ENCODE measurements around the gene NINJ2.

Gene NINJ2

GRCh38 chr12:617304-617915 lies 45.8 kb downstream of the NINJ2 start:
- Mint-ChIP-seq H3K27me3 (no peaks in the 10 kb centered on the region), H3K27ac (no peak overlapping the region), H3K4me3 (no peak overlapping the region), H3K9me3 (no peaks in the 10 kb centered on the region), H3K4me1 (peaks cover 60% of the 10 kb centered on the region)
- ATAC-seq (no peak), DNase-seq (no peak)

DNA sequence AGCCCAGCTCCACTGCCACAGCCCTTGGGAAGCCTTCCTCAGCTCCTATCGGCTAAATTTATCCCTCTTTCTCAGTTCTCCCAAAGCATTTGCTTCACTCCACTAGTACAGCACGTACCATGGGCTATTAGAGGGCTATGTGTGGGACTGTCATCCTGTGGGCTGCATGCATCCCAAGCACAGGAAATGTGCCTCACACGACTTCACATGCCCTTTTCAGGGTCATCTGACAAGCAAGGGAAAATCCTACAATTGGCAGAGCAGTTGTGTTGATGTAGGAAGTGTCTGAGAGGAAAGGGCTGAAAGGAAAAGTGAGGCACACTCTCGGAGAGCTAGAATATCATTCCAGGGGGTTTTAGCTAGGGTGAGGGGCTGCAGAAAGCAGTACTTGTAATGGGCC lies 47.6 kb downstream of the NINJ2 start:
- Mint-ChIP-seq H3K9me3 (no peaks in the 10 kb centered on the region), H3K27me3 (no peaks in the 10 kb centered on the region), H3K4me3 (no peak overlapping the region), H3K4me1 (peaks cover 50% of the 10 kb centered on the region), H3K27ac (no peak overlapping the region)
- no peak for ATAC-seq
- DNase-seq: no peak

DNA sequence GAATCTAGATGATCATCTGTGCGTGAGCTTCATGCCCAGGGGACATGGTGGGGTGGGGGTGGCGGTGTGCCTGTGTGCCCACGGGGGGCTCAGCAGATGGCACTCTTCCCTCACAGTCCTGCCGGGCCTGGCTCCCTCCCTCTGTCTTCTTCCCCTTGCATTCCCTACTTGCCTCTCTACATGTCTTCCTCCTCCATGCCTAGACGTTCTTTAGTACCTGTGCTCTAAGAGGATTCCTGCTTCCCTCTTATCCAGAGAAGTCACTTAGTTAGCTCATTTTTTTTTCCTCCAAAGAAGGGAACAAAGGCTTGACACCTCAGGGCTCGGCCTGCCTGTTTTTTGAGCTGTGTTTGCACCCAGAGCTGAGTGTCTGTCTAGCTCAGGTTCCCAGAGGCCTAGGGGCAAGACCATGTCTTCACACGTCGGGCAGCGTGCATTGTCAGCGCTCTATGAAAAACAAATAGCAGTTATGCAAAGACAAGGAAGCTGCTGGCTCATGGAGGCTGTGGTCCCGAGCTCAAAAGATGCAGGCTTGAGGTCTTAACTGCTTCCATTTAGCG lies 48.8 kb downstream of the NINJ2 start:
- peak in 1 of 2 donors; percentile 36 for DNase-seq
- Mint-ChIP-seq H3K4me3 (no peak overlapping the region), H3K27me3 (no peaks in the 10 kb centered on the region), H3K27ac (no peak overlapping the region), H3K9me3 (no peaks in the 10 kb centered on the region), H3K4me1 (peaks cover 54% of the 10 kb centered on the region)
- peak; percentile 59 for ATAC-seq

- Mint-ChIP-seq H3K27ac (no peak overlapping the region), H3K4me3 (no peak overlapping the region), H3K4me1 (peaks cover 50% of the 10 kb centered on the region), H3K9me3 (no peaks in the 10 kb centered on the region), H3K27me3 (no peaks in the 10 kb centered on the region)
- DNase-seq (no peak), ATAC-seq (no peak)
Observed at GRCh38 chr12:613996-614395, 49.2 kb downstream of the NINJ2 start.

GRCh38 chr12:612886-613285 lies 50.4 kb downstream of the NINJ2 start:
- peaks cover 43% of the 10 kb centered on the region for H3K4me1 Mint-ChIP-seq
- DNase-seq (no peak), ATAC-seq (no peak)
- H3K27me3 Mint-ChIP-seq: no peaks in the 10 kb centered on the region
- no peaks in the 10 kb centered on the region for H3K9me3 Mint-ChIP-seq
- no peak overlapping the region for H3K27ac Mint-ChIP-seq
- H3K4me3 Mint-ChIP-seq: no peak overlapping the region

DNA sequence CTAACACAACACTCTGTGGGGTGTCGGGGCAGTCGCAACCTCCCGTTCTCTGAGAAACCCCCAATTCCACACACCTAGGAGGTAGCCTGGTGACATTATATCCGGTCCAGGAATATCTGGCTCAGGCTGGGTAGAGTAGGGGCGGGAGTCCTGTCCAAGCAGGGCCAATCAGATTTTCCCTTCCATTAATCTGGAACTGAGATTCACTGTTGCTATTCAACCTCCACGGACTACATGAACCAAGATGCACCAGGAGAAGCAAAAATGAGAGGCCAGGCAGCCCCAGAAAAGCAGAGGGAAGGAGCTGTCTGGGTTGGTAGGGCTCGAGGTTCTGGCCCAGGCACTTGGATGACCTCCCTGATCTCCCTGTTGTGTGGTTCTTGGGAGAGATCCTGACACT lies 51.0 kb downstream of the NINJ2 start:
- DNase-seq (no peak), ATAC-seq (no peak)
- Mint-ChIP-seq H3K4me1 (peaks cover 49% of the 10 kb centered on the region), H3K27me3 (no peaks in the 10 kb centered on the region), H3K27ac (no peak overlapping the region), H3K9me3 (no peaks in the 10 kb centered on the region), H3K4me3 (no peak overlapping the region)

GRCh38 chr12:611721-612120 lies 51.5 kb downstream of the NINJ2 start:
- Mint-ChIP-seq H3K4me3 (no peak overlapping the region), H3K27me3 (no peaks in the 10 kb centered on the region), H3K27ac (no peak overlapping the region), H3K4me1 (peaks cover 51% of the 10 kb centered on the region), H3K9me3 (no peaks in the 10 kb centered on the region)
- DNase-seq: no peak
- ATAC-seq: no peak

DNA sequence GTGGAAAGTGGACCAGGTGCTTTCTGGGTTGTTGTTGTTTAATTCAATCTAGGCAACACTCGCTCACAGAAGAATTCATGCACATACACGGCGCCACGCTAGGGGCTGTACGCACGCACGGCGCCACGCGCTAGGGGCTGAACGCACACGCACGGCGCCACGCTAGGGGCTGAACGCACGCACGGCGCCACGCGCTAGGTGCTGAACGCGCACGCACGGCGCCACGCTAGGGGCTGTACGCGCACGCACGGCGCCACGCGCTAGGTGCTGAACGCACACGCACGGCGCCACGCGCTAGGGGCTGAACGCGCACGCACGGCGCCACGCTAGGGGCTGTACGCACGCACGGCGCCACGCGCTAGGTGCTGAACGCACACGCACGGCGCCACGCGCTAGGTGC lies 54.3 kb downstream of the NINJ2 start:
- DNase-seq (no peak), ATAC-seq (no peak)
- Mint-ChIP-seq H3K4me3 (no peak overlapping the region), H3K27me3 (no peaks in the 10 kb centered on the region), H3K9me3 (no peaks in the 10 kb centered on the region), H3K4me1 (peaks cover 30% of the 10 kb centered on the region), H3K27ac (no peak overlapping the region)

DNA sequence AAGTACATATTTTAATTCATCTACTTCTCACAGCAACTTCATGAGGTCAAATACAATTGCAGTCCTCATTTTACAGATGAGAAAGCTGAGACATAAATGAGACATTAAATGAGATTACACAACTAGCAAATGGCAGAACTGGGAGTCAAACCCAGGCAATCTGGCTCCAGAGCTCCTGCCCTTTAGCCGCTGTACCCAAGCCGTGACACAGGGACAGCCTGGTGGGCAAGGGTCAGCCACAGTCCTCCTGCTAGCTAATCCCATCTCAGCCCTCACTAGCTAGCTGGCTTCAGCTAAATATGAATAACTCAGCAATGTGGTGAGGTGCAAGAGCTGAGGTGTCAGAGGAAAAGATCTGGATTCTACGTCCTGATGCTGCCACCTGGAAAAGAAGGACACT lies 54.8 kb downstream of the NINJ2 start:
- H3K27me3 Mint-ChIP-seq: no peaks in the 10 kb centered on the region
- no peak for ATAC-seq
- DNase-seq: no peak
- H3K4me1 Mint-ChIP-seq: peaks cover 29% of the 10 kb centered on the region
- no peak overlapping the region for H3K27ac Mint-ChIP-seq
- H3K9me3 Mint-ChIP-seq: no peaks in the 10 kb centered on the region
- H3K4me3 Mint-ChIP-seq: no peak overlapping the region

DNA sequence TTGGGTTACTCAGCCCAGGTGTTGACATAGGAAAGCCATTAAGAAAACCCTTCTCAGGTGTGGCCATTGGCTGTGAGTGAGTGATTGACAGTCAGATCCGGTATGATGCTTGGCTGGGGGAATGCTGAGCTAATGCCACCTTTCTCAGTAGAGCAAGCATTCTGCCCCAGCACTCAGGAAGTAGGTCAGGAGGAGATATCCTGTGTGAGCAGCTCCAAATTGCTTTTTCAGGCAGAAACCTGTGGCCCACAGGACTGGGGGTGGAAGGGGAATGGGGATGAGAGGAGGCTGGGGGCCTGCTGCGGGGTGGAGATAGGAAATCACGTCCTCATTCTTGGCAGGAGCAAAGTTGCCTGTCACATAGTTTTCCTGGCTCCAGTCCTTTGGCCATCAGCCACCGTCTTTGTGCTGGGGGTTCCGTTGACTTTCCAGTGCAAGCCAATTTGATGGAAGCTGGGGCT lies 55.7 kb downstream of the NINJ2 start:
- Mint-ChIP-seq H3K4me3 (no peak overlapping the region), H3K27ac (peak overlapping the region in 1 of 2 donors; percentile 78), H3K9me3 (no peaks in the 10 kb centered on the region), H3K4me1 (peaks cover 29% of the 10 kb centered on the region), H3K27me3 (no peaks in the 10 kb centered on the region)
- DNase-seq (no peak), ATAC-seq (no peak)

DNA sequence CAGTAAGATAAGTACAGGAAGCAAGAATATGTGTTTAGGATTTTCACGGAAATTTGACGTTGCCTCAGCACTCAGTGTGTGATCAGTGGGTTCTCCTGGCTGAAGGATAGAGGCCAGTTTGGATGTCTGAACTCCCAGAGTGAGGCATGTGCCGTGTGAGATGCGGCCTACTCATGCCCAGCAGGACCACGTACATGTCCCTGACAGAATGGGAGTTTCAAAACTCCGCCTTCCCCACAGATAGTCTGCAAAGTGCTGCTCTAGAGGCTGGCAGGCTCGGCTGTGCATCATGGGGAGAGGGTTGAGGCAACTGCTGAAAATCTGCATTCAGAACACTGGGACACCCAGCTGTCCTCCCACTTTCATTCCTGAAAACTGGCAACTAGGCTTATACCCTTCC lies 58.3 kb downstream of the NINJ2 start:
- DNase-seq (no peak), ATAC-seq (no peak)
- no peaks in the 10 kb centered on the region for H3K9me3 Mint-ChIP-seq
- H3K4me3 Mint-ChIP-seq: no peak overlapping the region
- no peak overlapping the region for H3K27ac Mint-ChIP-seq
- H3K4me1 Mint-ChIP-seq: peaks cover 15% of the 10 kb centered on the region
- H3K27me3 Mint-ChIP-seq: no peaks in the 10 kb centered on the region

DNA sequence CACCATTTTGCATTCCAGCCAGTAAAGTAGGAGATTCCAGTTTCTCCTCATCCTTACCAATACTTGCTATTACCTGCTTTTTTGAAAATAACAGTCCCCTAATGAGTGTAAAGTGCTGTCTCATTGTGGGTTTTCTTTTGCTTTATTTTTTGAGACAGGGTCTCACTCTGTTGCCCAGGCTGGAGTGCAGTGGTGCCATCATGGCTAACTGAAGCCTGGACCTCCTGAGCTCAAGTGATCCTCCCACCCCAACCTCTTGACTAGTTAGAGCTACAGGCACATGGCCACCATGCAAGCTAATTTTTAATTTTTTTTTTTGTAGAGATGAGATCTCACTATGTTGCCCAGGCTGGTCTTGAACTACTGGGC lies 60.6 kb downstream of the NINJ2 start:
- Mint-ChIP-seq H3K9me3 (no peaks in the 10 kb centered on the region), H3K4me3 (no peak overlapping the region), H3K27me3 (no peaks in the 10 kb centered on the region), H3K4me1 (peaks cover 6% of the 10 kb centered on the region), H3K27ac (no peak overlapping the region)
- no peak for DNase-seq
- no peak for ATAC-seq

DNA sequence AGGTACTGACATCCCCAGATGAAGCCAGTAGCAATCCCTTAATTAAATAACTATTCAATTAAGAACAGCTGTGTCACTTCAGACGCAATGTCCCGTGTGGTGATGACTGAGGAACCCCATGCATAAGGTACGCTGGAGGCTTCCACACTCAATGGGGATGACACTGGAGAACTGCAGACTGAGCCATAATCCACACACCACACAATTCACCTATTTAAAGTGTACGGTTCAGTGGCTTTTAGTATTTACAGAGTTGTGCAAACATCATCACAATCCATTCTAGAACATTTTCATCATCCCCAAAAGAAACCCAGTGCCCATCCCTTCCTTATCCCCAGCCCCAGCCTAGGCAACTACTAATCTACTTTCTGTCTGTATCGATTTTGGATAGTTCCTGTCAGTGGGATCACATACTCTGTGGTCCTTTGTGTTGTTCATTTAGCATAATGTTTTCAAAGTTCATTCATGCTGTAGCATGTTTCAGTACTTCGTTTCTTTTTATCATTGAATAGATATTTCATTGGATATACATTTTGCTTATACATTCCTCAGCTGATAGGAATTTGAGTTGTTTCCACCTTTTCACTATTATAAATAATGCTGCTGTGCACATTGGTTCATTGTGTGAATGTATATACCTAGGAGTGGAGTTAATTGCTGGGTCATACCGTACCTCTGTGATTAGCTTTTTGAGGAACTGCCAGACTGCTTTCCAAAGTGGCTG lies 61.1 kb downstream of the NINJ2 start:
- ATAC-seq (no peak), DNase-seq (no peak)
- no peaks in the 10 kb centered on the region for H3K27me3 Mint-ChIP-seq
- H3K27ac Mint-ChIP-seq: no peak overlapping the region
- no peaks in the 10 kb centered on the region for H3K9me3 Mint-ChIP-seq
- H3K4me3 Mint-ChIP-seq: no peak overlapping the region
- H3K4me1 Mint-ChIP-seq: peaks cover under 1% of the 10 kb centered on the region

DNA sequence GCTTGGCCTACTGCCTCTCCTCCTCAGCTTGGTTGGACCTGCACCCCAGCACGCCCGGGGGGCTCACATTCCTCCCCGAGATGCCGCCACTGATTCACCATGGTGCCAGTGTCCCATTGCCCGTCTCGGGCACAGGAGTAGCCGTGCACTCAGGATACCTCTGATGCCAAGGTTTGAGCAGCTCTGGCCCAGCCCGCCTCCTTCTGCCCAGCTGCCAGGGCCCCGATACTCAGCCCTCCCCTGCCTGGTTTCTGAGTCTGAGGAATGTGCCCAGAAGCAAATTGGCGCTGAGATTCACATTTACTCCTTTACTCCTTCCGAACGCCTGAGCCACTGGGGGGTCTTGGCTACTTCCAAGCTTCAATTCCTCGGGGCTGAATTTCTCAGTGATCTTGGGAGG lies 63.5 kb downstream of the NINJ2 start:
- no peaks in the 10 kb centered on the region for H3K9me3 Mint-ChIP-seq
- no peak for DNase-seq
- no peak for ATAC-seq
- H3K4me3 Mint-ChIP-seq: no peak overlapping the region
- no peaks in the 10 kb centered on the region for H3K27me3 Mint-ChIP-seq
- H3K27ac Mint-ChIP-seq: peak overlapping the region in 1 of 2 donors; percentile 55
- no peaks in the 10 kb centered on the region for H3K4me1 Mint-ChIP-seq

- H3K27me3 Mint-ChIP-seq: no peaks in the 10 kb centered on the region
- ATAC-seq: no peak
- H3K27ac Mint-ChIP-seq: peak overlapping the region in 1 of 2 donors; percentile 45
- DNase-seq: no peak
- H3K4me3 Mint-ChIP-seq: no peak overlapping the region
- no peaks in the 10 kb centered on the region for H3K9me3 Mint-ChIP-seq
- no peaks in the 10 kb centered on the region for H3K4me1 Mint-ChIP-seq
Observed at GRCh38 chr12:597926-598568, 65.2 kb downstream of the NINJ2 start.

Measured in stimulated activated naive CD8-positive, alpha-beta T cell treated with anti-CD3 and anti-CD28 coated beads, Interleukin-15, amount 100 ng/mL, for 72 hours (primary cell).